HG03060 (cell line): ENCODE measurements around the gene TUBGCP6.

Experiments used
- ATAC-seq: cut with Tn5 transposase; IDR thresholded peaks from one replicate; pipeline ENCODE4 v1.9.1; 2021; ENCODE audit warnings: low read depth, moderate number of reproducible peaks; ENCODE audit not compliant: unreplicated experiment

The TUBGCP6 gene

GRCh38 chr22:50251477-50252081 lies 6.8 kb upstream of the TUBGCP6 start:
- no peak for ATAC-seq

GRCh38 chr22:50250555-50251476 lies 6.0 kb upstream of the TUBGCP6 start, which contains the start of gene HDAC10:
Gene HDAC10, minus strand, starts transcription at chr22:50251265. Its CDS starts 233 bp downstream, at chr22:50251032.
- no peak for ATAC-seq

- ATAC-seq = no peak
Measured at GRCh38 chr22:50250249-50250554, 5.4 kb upstream of the TUBGCP6 start.

GRCh38 chr22:50249341-50250248 lies 4.8 kb upstream of the TUBGCP6 start:
- no peak for ATAC-seq

- ATAC-seq = no peak
Measured at GRCh38 chr22:50248196-50249081, 3.6 kb upstream of the TUBGCP6 start.

- no peak for ATAC-seq
Measured at GRCh38 chr22:50247748-50248147, 2.9 kb upstream of the TUBGCP6 start.

GRCh38 chr22:50246242-50247175 lies 1.7 kb upstream of the TUBGCP6 start:
- no peak for ATAC-seq

GRCh38 chr22:50245214-50246072 lies 620 bp upstream of the TUBGCP6 start:
- ATAC-seq = no peak

- peak; percentile 7 for ATAC-seq
Measured at GRCh38 chr22:50243685-50244419, 971 bp downstream of the TUBGCP6 start.

GRCh38 chr22:50242406-50242949 lies 2.3 kb downstream of the TUBGCP6 start:
- no peak for ATAC-seq

- no peak for ATAC-seq
Measured at GRCh38 chr22:50238755-50239154, 6.1 kb downstream of the TUBGCP6 start.

GRCh38 chr22:50236731-50237409 lies 8.0 kb downstream of the TUBGCP6 start:
- no peak for ATAC-seq

- ATAC-seq = no peak
Measured at GRCh38 chr22:50233223-50233622, 11.6 kb downstream of the TUBGCP6 start.

- no peak for ATAC-seq
Measured at GRCh38 chr22:50232481-50233151, 12.2 kb downstream of the TUBGCP6 start.

- no peak for ATAC-seq
Measured at GRCh38 chr22:50229370-50229769, 15.5 kb downstream of the TUBGCP6 start.

GRCh38 chr22:50228366-50228765 lies 16.5 kb downstream of the TUBGCP6 start:
- ATAC-seq = no peak
